Thoracic aorta (tissue), 2 donors: ENCODE data around the gene FCRL4. TPM values are rescaled to one million over a fixed set of nuclear protein-coding genes. Genes with fewer than 3 reads are reported as not detected.

Source experiments
- ATAC-seq: fragments of 150-250 bp; one replicate; pipeline ENCODE4 v1.8.0; 2017; ENCODE audit warnings: low read depth; ENCODE audit not compliant: insufficient number of reproducible peaks, low FRiP score
- DNase-seq: peaks from one replicate; pipeline ENCODE4 v3.0.0-alpha.2; 2020; ENCODE audit warnings: low spot score
- H3K27ac ChIP-seq, 2 donors: fragments of 200-600 bp; sonication (generic); 1 replicate in 1 of 2; 2 replicates in 1 of 2; pipeline ENCODE4 v1.5.1; 2016; ENCODE audit warnings: mild to moderate bottlenecking in 2 of 2, moderate library complexity in 2 of 2
- H3K27me3 ChIP-seq: fragments of 200-600 bp; sonication (generic); replicated peaks from 2 replicates; pipeline ENCODE4 v1.6.0; 2016; ENCODE audit warnings: mild to moderate bottlenecking; ENCODE audit not compliant: insufficient read depth
- H3K36me3 ChIP-seq: fragments of 200-600 bp; sonication (generic); one replicate; pipeline ENCODE4 v1.5.1; 2016
- H3K4me1 ChIP-seq, 2 donors: fragments of 200-600 bp; sonication (generic); 1 replicate in 1 of 2; 2 replicates in 1 of 2; pipeline versions ENCODE4 v1.5.1 to v1.6.0; 2016; ENCODE audit warnings: low read depth in 2 of 2, mild to moderate bottlenecking in 1 of 2; ENCODE audit not compliant: control insufficient read depth in 1 of 2
- H3K4me3 ChIP-seq: fragments of 200-600 bp; sonication (generic); 2 replicates; pipeline ENCODE4 v1.5.1; 2016; ENCODE audit warnings: mild to moderate bottlenecking
- H3K9me3 ChIP-seq: fragments of 200-600 bp; sonication (generic); 2 replicates; pipeline ENCODE4 v1.5.1; 2016
- total RNA-seq, 2 donors: library from RNA; depleted of rRNA; stranded (reverse); fragments of >200 nt; gene quantifications; one replicate each; pipeline versions ENCODE4 v1.1.0 to v1.2.3, GENCODE V29; 2016
- TF ChIP-seq, protein P1 (sequence below): fragments of 200-600 bp; sonication (generic); IDR thresholded peaks from one replicate; pipeline ENCODE4 v1.5.1; 2019; ENCODE audit warnings: antibody characterized with exemption

FCRL4 gene
- total RNA-seq, 2 donors from 2014 or later: not detected

DNA sequence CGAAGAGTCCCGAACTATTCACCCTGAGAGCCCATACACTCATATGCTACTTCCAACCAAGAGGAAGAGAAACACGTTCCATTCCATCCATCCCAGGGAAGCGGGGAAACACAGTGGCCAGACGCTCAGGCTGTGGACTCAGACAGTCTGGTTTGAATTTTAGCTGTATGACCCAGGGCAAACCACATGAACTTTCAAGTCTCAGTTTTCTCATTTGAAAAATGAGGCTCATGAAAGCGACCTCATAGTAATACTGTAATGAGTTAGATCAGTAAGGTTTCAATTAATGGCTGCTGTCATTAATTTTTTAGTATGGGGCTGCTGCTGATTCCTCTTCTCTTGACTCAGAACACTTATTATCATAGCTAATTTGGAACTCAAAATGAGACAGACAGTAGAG lies 1.5 kb downstream of the FCRL4 start:
- DNase-seq (no peak), ATAC-seq (no peak)
- TF ChIP-seq, protein P1, sequence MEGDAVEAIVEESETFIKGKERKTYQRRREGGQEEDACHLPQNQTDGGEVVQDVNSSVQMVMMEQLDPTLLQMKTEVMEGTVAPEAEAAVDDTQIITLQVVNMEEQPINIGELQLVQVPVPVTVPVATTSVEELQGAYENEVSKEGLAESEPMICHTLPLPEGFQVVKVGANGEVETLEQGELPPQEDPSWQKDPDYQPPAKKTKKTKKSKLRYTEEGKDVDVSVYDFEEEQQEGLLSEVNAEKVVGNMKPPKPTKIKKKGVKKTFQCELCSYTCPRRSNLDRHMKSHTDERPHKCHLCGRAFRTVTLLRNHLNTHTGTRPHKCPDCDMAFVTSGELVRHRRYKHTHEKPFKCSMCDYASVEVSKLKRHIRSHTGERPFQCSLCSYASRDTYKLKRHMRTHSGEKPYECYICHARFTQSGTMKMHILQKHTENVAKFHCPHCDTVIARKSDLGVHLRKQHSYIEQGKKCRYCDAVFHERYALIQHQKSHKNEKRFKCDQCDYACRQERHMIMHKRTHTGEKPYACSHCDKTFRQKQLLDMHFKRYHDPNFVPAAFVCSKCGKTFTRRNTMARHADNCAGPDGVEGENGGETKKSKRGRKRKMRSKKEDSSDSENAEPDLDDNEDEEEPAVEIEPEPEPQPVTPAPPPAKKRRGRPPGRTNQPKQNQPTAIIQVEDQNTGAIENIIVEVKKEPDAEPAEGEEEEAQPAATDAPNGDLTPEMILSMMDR: no peak
- Histone ChIP-seq H3K36me3 (no peaks in the 10 kb centered on the region), H3K4me1 (no peaks in the 10 kb centered on the region), H3K27ac (no peak overlapping the region), H3K9me3 (no peaks in the 10 kb centered on the region), H3K27me3 (no peaks in the 10 kb centered on the region), H3K4me3 (no peak overlapping the region)

DNA sequence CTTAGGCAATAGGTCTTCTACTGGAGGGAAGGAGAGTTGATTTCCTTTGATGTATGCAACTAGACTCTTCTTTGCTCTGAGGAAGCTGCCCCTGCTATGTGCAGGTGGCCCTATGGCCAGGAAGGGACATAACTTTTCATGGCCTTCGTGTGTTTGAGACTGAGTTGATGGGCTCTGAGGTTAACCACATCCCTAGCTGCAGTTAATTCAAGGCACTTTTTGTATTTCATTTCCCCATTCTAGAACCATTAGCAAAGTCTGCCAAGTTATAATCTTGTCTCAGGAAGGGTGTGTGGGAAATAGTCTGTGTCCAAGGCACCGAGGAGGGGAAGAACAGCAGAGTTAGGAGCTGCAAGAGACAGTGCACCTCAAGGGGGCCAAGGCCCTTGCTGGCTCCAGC lies 2.5 kb downstream of the FCRL4 start:
- Histone ChIP-seq H3K4me1 (no peaks in the 10 kb centered on the region), H3K27me3 (no peaks in the 10 kb centered on the region), H3K27ac (no peak overlapping the region), H3K36me3 (no peaks in the 10 kb centered on the region), H3K4me3 (no peak overlapping the region), H3K9me3 (no peaks in the 10 kb centered on the region)
- TF ChIP-seq, protein P1: no peak
- DNase-seq (no peak), ATAC-seq (no peak)

DNA sequence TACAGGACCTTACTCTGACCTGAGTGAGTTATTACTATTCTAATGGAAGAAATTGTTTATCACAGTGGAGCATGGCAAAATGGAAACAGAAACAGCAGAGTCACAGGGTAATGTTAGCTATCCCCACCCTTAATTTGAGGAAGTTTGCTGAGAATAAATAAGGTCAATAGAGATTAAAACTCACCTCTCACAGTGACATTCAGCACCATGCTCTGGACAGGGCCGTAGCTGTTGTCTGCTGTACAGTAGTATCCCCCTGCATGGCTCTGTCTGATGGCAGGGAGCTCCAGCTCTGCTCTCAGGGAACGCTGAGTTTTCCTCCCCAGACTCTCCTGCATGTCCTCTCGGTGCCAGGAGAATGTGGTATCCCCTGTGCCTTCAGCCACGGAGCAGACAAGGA lies 11.9 kb downstream of the FCRL4 start:
- no peak for ATAC-seq
- Histone ChIP-seq H3K27ac (no peak overlapping the region), H3K4me3 (no peak overlapping the region), H3K4me1 (no peaks in the 10 kb centered on the region), H3K9me3 (peaks cover 6% of the 10 kb centered on the region), H3K27me3 (no peaks in the 10 kb centered on the region), H3K36me3 (no peaks in the 10 kb centered on the region)
- no peak for DNase-seq
- TF ChIP-seq, protein P1: no peak

DNA sequence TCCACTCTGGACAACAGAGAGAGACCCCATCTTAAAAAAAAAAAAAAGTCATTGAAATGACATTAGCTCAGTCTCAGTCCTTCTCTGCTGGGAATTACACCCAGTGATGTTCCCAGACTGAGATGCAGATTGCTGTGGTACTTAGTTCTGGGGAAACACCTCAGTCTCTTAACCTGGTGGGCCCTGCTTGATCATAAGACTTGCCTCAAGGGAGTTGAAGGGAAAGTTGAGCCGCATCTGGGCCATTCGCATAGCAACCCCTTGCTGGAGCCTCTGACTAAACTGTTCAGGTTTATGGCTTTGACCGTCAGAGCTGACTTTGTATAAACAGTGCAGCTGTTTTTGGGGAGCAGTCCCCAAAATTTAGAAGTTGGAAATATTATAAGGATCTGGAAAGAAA lies 13.4 kb downstream of the FCRL4 start:
- TF ChIP-seq, protein P1: no peak
- Histone ChIP-seq H3K27me3 (no peaks in the 10 kb centered on the region), H3K9me3 (peaks cover 6% of the 10 kb centered on the region), H3K27ac (no peak overlapping the region), H3K36me3 (no peaks in the 10 kb centered on the region), H3K4me3 (no peak overlapping the region), H3K4me1 (no peaks in the 10 kb centered on the region)
- DNase-seq (no peak), ATAC-seq (no peak)

DNA sequence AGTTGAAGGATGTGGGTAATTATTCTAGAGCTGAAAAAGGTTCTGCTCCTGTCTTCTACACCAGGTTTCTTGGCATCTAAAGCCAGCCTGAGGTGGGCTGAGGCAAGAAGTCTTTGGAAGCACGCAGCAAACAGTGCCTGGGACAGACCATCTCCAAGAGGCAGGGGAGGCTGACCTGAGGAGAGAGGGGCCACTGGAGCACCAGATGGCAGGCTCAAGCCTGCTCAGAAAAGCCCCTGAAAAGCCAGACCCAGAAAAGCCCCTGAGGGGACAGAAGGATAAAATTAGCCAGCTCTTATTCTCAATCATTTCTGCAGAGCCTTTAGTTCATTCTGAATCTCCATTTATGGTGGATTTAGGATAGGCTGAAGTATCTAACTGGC lies 17.1 kb downstream of the FCRL4 start:
- ATAC-seq: no peak
- TF ChIP-seq, protein P1: no peak
- DNase-seq: no peak
- H3K36me3 ChIP-seq: no peaks in the 10 kb centered on the region
- no peak overlapping the region for H3K4me3 ChIP-seq
- H3K9me3 ChIP-seq: peaks cover 6% of the 10 kb centered on the region
- H3K27me3 ChIP-seq: no peaks in the 10 kb centered on the region
- H3K4me1 ChIP-seq: no peaks in the 10 kb centered on the region
- H3K27ac ChIP-seq: no peak overlapping the region
